Stimulated activated CD8-positive, alpha-beta memory T cell treated with anti-CD3 and anti-CD28 coated beads, Interleukin-7, amount 100 ng/mL, for 1 hour (primary cell): ENCODE measurements around the gene TRIP4.
"Not testable (repeated sequence)": the region's sequence is repeated elsewhere in the genome, so short reads cannot be mapped to it uniquely, and the experiment has no call there.

ENCODE experiments used
- DNase-seq, 2 donors: peaks; one replicate each; pipeline ENCODE4 v3.0.0-alpha.2; 2020; ENCODE audit warnings: low read depth in 2 of 2

Gene TRIP4

GRCh38 chr15:64381000-64381751 is 6.5 kb upstream of the TRIP4 start, which contains the start of gene PCLAF:
TSS of gene PCLAF (minus strand) at chr15:64381441. CDS start at chr15:64381371, 70 bp downstream.
- peak; percentile 77 to 81 for DNase-seq

GRCh38 chr15:64383760-64384159 is 3.9 kb upstream of the TRIP4 start:
- DNase-seq = no peak

- no peak for DNase-seq
Observed at GRCh38 chr15:64386291-64386690, 1.3 kb upstream of the TRIP4 start.

- no peak for DNase-seq
Observed at GRCh38 chr15:64389036-64389435, 1.4 kb downstream of the TRIP4 start.

GRCh38 chr15:64392471-64392870 is 4.8 kb downstream of the TRIP4 start:
- DNase-seq = not testable (repeated sequence)

- DNase-seq = no peak
Observed at GRCh38 chr15:64396789-64397188, 9.2 kb downstream of the TRIP4 start.

GRCh38 chr15:64398575-64398974 is 10.9 kb downstream of the TRIP4 start:
- no peak for DNase-seq

- DNase-seq = no peak
Observed at GRCh38 chr15:64400583-64400982, 12.9 kb downstream of the TRIP4 start.

- no peak for DNase-seq
Observed at GRCh38 chr15:64412216-64412615, 24.6 kb downstream of the TRIP4 start.

- no peak for DNase-seq
Observed at GRCh38 chr15:64422697-64423096, 35.1 kb downstream of the TRIP4 start.

- DNase-seq = no peak
Observed at GRCh38 chr15:64423970-64424369, 36.3 kb downstream of the TRIP4 start.

- no peak for DNase-seq
Observed at GRCh38 chr15:64425221-64425620, 37.6 kb downstream of the TRIP4 start.

- DNase-seq = no peak
Observed at GRCh38 chr15:64426845-64427465, 39.3 kb downstream of the TRIP4 start.

GRCh38 chr15:64429448-64429847 is 41.8 kb downstream of the TRIP4 start:
- DNase-seq = no peak

- peak; percentile 5 to 10 for DNase-seq
Observed at GRCh38 chr15:64430000-64430735, 42.5 kb downstream of the TRIP4 start.

GRCh38 chr15:64437982-64438381 is 50.3 kb downstream of the TRIP4 start:
- DNase-seq = no peak

GRCh38 chr15:64438653-64439447 is 51.2 kb downstream of the TRIP4 start:
- no peak for DNase-seq

- no peak for DNase-seq
Observed at GRCh38 chr15:64441852-64442251, 54.2 kb downstream of the TRIP4 start.

- DNase-seq = no peak
Observed at GRCh38 chr15:64443016-64443415, 55.4 kb downstream of the TRIP4 start.

- DNase-seq = no peak
Observed at GRCh38 chr15:64443747-64444621, 56.3 kb downstream of the TRIP4 start.

- no peak for DNase-seq
Observed at GRCh38 chr15:64444836-64445235, 57.2 kb downstream of the TRIP4 start.
